Nephron (organoid): ENCODE measurements around the gene EXOC1L.
"Not testable (repeated sequence)": the region's sequence is repeated elsewhere in the genome, so short reads cannot be mapped to it uniquely, and the experiment has no call there.

Experiments used
- H3K27ac Mint-ChIP-seq, 3 experiments: 2 replicates each; pipeline ENCODE4 v1.8.0; 2020; ENCODE audit warnings: mixed read lengths in 3 of 3, mild to moderate bottlenecking in 2 of 3, moderate library complexity in 1 of 3
- H3K27me3 Mint-ChIP-seq: 2 replicates; pipeline ENCODE4 v1.8.0; 2021; ENCODE audit warnings: low read depth, mild to moderate bottlenecking, moderate library complexity, mixed read lengths
- H3K36me3 Mint-ChIP-seq: 2 replicates; pipeline ENCODE4 v1.8.0; 2020; ENCODE audit warnings: low read depth, mixed read lengths
- H3K4me1 Mint-ChIP-seq: 2 replicates; pipeline ENCODE4 v1.8.0; 2020; ENCODE audit warnings: mixed read lengths
- H3K4me3 Mint-ChIP-seq, 3 experiments: 2 replicates each; pipeline ENCODE4 v1.8.0; 2020; ENCODE audit warnings: mild to moderate bottlenecking in 3 of 3, mixed read lengths in 3 of 3, moderate library complexity in 2 of 3
- H3K9me3 Mint-ChIP-seq: 2 replicates; pipeline ENCODE4 v1.8.0; 2020; ENCODE audit warnings: mixed read lengths
- TF ChIP-seq, protein P1 (sequence below), 3 experiments: fragments of 200-600 bp; sonication (generic); IDR thresholded peaks; one replicate each; pipeline ENCODE4 v1.5.0; 2021; ENCODE audit warnings: antibody characterized with exemption in 3 of 3; ENCODE audit not compliant: unreplicated experiment in 3 of 3

EXOC1L gene

DNA sequence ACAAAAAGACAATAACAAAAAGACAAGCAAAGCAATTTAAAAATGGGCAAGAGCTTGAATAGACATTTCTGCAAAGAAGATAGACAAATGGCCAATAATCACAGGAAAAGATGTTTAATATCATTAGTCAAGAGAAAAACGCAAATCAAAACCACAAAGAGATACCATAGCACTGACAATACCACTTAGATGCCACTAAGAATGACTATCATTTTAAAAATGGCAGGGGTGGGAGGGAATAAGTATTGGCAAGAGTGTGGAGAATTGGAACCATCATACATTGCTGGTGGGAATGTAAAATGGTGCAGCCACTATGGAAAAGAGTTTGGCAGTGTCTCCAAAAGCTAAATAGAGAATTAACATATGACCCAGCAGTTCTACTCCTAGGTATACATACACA, 18.8 kb downstream of the EXOC1L start:
- H3K36me3 Mint-ChIP-seq = no peaks in the 10 kb centered on the region
- H3K27ac Mint-ChIP-seq = no peak overlapping the region
- TF ChIP-seq, protein P1, sequence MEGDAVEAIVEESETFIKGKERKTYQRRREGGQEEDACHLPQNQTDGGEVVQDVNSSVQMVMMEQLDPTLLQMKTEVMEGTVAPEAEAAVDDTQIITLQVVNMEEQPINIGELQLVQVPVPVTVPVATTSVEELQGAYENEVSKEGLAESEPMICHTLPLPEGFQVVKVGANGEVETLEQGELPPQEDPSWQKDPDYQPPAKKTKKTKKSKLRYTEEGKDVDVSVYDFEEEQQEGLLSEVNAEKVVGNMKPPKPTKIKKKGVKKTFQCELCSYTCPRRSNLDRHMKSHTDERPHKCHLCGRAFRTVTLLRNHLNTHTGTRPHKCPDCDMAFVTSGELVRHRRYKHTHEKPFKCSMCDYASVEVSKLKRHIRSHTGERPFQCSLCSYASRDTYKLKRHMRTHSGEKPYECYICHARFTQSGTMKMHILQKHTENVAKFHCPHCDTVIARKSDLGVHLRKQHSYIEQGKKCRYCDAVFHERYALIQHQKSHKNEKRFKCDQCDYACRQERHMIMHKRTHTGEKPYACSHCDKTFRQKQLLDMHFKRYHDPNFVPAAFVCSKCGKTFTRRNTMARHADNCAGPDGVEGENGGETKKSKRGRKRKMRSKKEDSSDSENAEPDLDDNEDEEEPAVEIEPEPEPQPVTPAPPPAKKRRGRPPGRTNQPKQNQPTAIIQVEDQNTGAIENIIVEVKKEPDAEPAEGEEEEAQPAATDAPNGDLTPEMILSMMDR (IDR thresholded peaks at IDR 0.05; ENCODE audit: unreplicated experiment in 3 of 3) = no peak
- no peaks in the 10 kb centered on the region for H3K4me1 Mint-ChIP-seq
- H3K4me3 Mint-ChIP-seq = no peak overlapping the region
- peaks cover 3% of the 10 kb centered on the region for H3K27me3 Mint-ChIP-seq
- peaks cover 9% of the 10 kb centered on the region for H3K9me3 Mint-ChIP-seq

- Mint-ChIP-seq H3K27ac (no peak overlapping the region), H3K9me3 (peaks cover 9% of the 10 kb centered on the region), H3K4me3 (no peak overlapping the region), H3K27me3 (peaks cover 3% of the 10 kb centered on the region), H3K4me1 (no peaks in the 10 kb centered on the region), H3K36me3 (no peaks in the 10 kb centered on the region)
- TF ChIP-seq, protein P1 (IDR thresholded peaks at IDR 0.05; ENCODE audit: unreplicated experiment in 3 of 3) = no peak
Measured at GRCh38 chr4:55838952-55839351, 19.4 kb downstream of the EXOC1L start.

DNA sequence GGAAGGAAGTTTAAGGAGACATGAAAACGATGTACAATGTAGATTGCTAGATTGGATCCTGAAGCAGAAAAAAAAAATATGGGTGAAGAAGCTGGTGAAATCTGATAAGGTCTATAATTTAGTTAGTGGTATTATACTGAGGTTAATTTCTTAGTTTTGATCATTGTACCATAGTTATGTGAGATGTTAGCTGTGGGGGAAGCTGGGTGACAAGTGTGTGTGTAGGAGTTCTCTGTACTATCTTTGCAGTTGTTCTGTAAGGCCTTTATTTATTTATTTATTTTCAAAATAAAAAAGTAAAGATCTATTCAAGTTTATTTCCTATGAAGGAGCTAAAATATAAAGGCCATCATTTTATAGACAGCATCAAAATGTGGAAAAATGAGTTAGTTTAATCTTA, 21.4 kb downstream of the EXOC1L start:
- no peaks in the 10 kb centered on the region for H3K27me3 Mint-ChIP-seq
- H3K36me3 Mint-ChIP-seq = no peaks in the 10 kb centered on the region
- H3K9me3 Mint-ChIP-seq = peaks cover 6% of the 10 kb centered on the region
- no peak overlapping the region for H3K4me3 Mint-ChIP-seq
- no peaks in the 10 kb centered on the region for H3K4me1 Mint-ChIP-seq
- TF ChIP-seq, protein P1 (IDR thresholded peaks at IDR 0.05; ENCODE audit: unreplicated experiment in 3 of 3) = no peak
- no peak overlapping the region for H3K27ac Mint-ChIP-seq

GRCh38 chr4:55841373-55842239, 22.0 kb downstream of the EXOC1L start:
- H3K27me3 Mint-ChIP-seq, H3K36me3 Mint-ChIP-seq, H3K27ac Mint-ChIP-seq, H3K4me1 Mint-ChIP-seq, H3K9me3 Mint-ChIP-seq: not testable (repeated sequence)
- H3K4me3 Mint-ChIP-seq = peak overlapping the region in 1 of 3 experiments; percentile 21

DNA sequence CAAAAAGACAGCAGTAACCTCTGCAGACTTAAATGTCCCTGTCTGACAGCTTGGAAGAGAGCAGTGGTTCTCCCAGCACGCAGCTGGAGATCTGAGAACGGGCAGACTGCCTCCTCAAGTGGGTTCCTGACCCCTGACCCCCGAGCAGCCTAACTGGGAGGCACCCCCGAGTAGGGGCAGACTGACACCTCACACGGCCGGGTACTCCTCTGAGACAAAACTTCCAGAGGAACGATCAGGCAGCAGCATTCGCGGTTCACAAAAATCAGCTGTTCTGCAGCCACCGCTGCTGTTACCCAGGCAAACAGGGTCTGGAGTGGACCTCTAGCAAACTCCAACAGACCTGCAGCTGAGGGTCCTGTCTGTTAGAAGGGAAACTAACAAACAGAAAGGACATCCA, 22.7 kb downstream of the EXOC1L start:
- H3K4me1 Mint-ChIP-seq, H3K9me3 Mint-ChIP-seq, H3K27me3 Mint-ChIP-seq, H3K4me3 Mint-ChIP-seq, H3K27ac Mint-ChIP-seq, H3K36me3 Mint-ChIP-seq: not testable (repeated sequence)

- Mint-ChIP-seq H3K36me3 (no peaks in the 10 kb centered on the region), H3K4me1 (no peaks in the 10 kb centered on the region), H3K27ac (no peak overlapping the region), H3K27me3 (peaks cover 18% of the 10 kb centered on the region), H3K9me3 (peaks cover 5% of the 10 kb centered on the region), H3K4me3 (no peak overlapping the region)
- TF ChIP-seq, protein P1 (IDR thresholded peaks at IDR 0.05; ENCODE audit: unreplicated experiment in 3 of 3) = no peak
Measured at GRCh38 chr4:55849724-55850123, 30.1 kb downstream of the EXOC1L start.

- no peaks in the 10 kb centered on the region for H3K36me3 Mint-ChIP-seq
- H3K27me3 Mint-ChIP-seq = peaks cover 18% of the 10 kb centered on the region
- peak overlapping the region in 2 of 3 experiments; percentile 8 to 10 for H3K4me3 Mint-ChIP-seq
- no peaks in the 10 kb centered on the region for H3K4me1 Mint-ChIP-seq
- TF ChIP-seq, protein P1 (IDR thresholded peaks at IDR 0.05; ENCODE audit: unreplicated experiment in 3 of 3) = no peak
- no peak overlapping the region for H3K27ac Mint-ChIP-seq
- peaks cover 5% of the 10 kb centered on the region for H3K9me3 Mint-ChIP-seq
Measured at GRCh38 chr4:55851885-55852284, 32.3 kb downstream of the EXOC1L start.
